HG03139 (cell line): ENCODE data around the gene DPY30.

Experiments
- ATAC-seq: cut with Tn5 transposase; IDR thresholded peaks from one replicate; pipeline ENCODE4 v1.9.1; 2021; ENCODE audit not compliant: unreplicated experiment

The DPY30 gene

DNA sequence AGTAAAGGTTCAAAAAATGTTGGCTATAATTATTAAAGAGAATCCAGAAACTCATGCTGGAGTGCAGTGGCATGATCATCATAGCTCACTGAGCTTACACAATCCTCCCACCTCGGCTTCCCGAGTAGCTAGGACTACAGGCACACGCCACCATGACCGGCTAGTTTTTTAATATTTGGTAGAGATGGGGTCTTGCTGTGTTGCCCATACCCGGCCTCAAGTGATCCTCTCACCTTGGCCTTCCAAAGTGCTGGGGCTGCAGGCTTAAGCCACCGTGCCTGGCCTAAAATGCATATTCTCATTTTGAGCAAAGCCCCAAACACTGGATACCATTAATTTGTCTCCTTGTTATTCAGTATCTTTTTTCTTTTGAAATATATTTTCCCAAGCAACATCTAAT is 61.2 kb downstream of the DPY30 start:
- ATAC-seq, result no peak
